Measurements from ENCODE around the gene IFNA8. TPM values are rescaled to one million over a fixed set of nuclear protein-coding genes. Genes with fewer than 3 reads are reported as not detected.

Gene IFNA8
- total and polyA plus RNA-seq, 2 donors (not counting 1 experiment from before 2014, with no cell fraction given), result not detected

GRCh38 chr9:21402386-21403251 is 6.3 kb upstream of the IFNA8 start:
- Mint-ChIP-seq H3K9me3 (ENCODE audit: insufficient read depth) (no peaks in the 10 kb centered on the region), H3K27me3 (peaks cover 64% of the 10 kb centered on the region)

More at GRCh38 chr9:21402386-21403251, 6.3 kb upstream of the IFNA8 start:
- Histone ChIP-seq H3K4me3 (ENCODE audit: control extremely low read depth in 1 of 5, extremely low read depth in 1 of 5, insufficient read depth in 1 of 5, low read depth in 2 of 5, low read length in 4 of 5) (peak overlapping the region in 2 of 5 experiments; percentile 14 to 35), H4K20me1 (ENCODE audit: control insufficient read depth, insufficient read depth, low read length, poor library complexity, severe bottlenecking) (no peaks in the 10 kb centered on the region), H3K4me1 (ENCODE audit: control insufficient read depth in 2 of 2, insufficient read depth in 2 of 2, low read length in 2 of 2) (peaks cover 9 to 14% of the 10 kb centered on the region in 2 donors), H3K27me3 (replicated peaks in 1 of 4; ENCODE audit: control extremely low read depth in 1 of 4, control insufficient read depth in 3 of 4, insufficient read depth in 4 of 4, low read length in 3 of 4) (peaks cover 1 to 41% (median 33%) of the 10 kb centered on the region in 4 experiments), H3K79me2 (ENCODE audit: control insufficient read depth, insufficient read depth, low read length) (no peaks in the 10 kb centered on the region), H3K27ac (ENCODE audit: low read length in 2 of 2) (no peak overlapping the region), H3K9ac (ENCODE audit: low read length) (peak overlapping the region; percentile 41), H3K4me2 (replicated peaks; ENCODE audit: low read depth, low read length, poor library complexity, severe bottlenecking) (peak overlapping the region; percentile 62), H3K36me3 (replicated peaks in 1 of 2; ENCODE audit: control extremely low read depth in 1 of 2, control insufficient read depth in 1 of 2, extremely low read depth in 1 of 2, insufficient read depth in 2 of 2, low read length in 1 of 2) (no peaks in the 10 kb centered on the region), H2AFZ (ENCODE audit: insufficient read depth, low read depth, low read length, poor library complexity, severe bottlenecking) (peak overlapping the region; percentile 48), H3K9me3 (ENCODE audit: control extremely low read depth in 1 of 3, control insufficient read depth in 2 of 3, insufficient read depth in 1 of 3, low read length in 2 of 3) (no peaks in the 10 kb centered on the region)
- H3K4me3 Mint-ChIP-seq, result peak overlapping the region; percentile 58
- 5% methylated on average over 53 of the region's 53 CpGs for WGBS (ENCODE audit: insufficient coverage)
- ATAC-seq (ENCODE audit: low read depth), result peak; percentile 24
- intact Hi-C loops (cut with micrococcal nuclease), result no loop called here
- DNase-seq, result peak; percentile 38
- peaks cover 10% of the 10 kb centered on the region for H3K4me1 Mint-ChIP-seq
- no peak overlapping the region for H3K27ac Mint-ChIP-seq
- TF ChIP-seq EZH2 (IDR thresholded peaks at IDR 0.05; ENCODE audit: borderline replicate concordance, insufficient read depth, low read depth, low read length, poor library complexity, severe bottlenecking) (no peak), CTCF (IDR thresholded peaks at IDR 0.05) (no peak)
- ChIA-PET POLR2A (no interaction called here), CTCF (interaction anchor here (1.0 to 2.1 kb wide), 5 partner anchors 10 to 77 kb away, joined by 3 to 8 read pairs (median 4); no protein-coding TSS in a partner anchor)
